ENCODE results near the gene PWWP2A.

Gene PWWP2A

GRCh38 chr5:160128632-160129031, 9.4 kb upstream of the PWWP2A start:
- DNase-seq = no peak
- no peak overlapping the region for H3K4me2 ChIP-seq (ENCODE audit: low read depth, low read length)
- no peak overlapping the region for H2AFZ ChIP-seq (ENCODE audit: low read length)
- H3K79me2 ChIP-seq (ENCODE audit: low read length) = no peaks in the 10 kb centered on the region
- H3K9me2 ChIP-seq (replicated peaks; ENCODE audit: insufficient read depth, low read length) = no peaks in the 10 kb centered on the region
- H4K20me1 ChIP-seq (ENCODE audit: insufficient read depth, low read length) = no peaks in the 10 kb centered on the region
- no peak overlapping the region for H3K4me3 ChIP-seq (ENCODE audit: low read length)
- no peaks in the 10 kb centered on the region for H3F3A ChIP-seq (ENCODE audit: insufficient read depth, low read length)
- H3K27me3 ChIP-seq (replicated peaks; ENCODE audit: insufficient read depth, low read length) = no peaks in the 10 kb centered on the region
- H3K4me1 ChIP-seq (ENCODE audit: low read length) = no peaks in the 10 kb centered on the region
- H3K9me3 ChIP-seq (replicated peaks; ENCODE audit: insufficient read depth, low read length) = no peaks in the 10 kb centered on the region
- no peak overlapping the region for H3K27ac ChIP-seq (ENCODE audit: low read length)
- H3K9ac ChIP-seq (ENCODE audit: low read length) = no peak overlapping the region
- no peaks in the 10 kb centered on the region for H3K36me3 ChIP-seq (replicated peaks; ENCODE audit: insufficient read depth, low read length)
- TF ChIP-seq EZH2phosphoT487 (IDR thresholded peaks at IDR 0.05; ENCODE audit: low read length) = no peak

GRCh38 chr5:160119905-160120266, 636 bp upstream of the PWWP2A start:
- H3K36me3 ChIP-seq (replicated peaks; ENCODE audit: insufficient read depth, low read length) = no peaks in the 10 kb centered on the region; the same call in 1 of the 2 replicates
- H3K9me2 ChIP-seq (replicated peaks; ENCODE audit: insufficient read depth, low read length) = no peaks in the 10 kb centered on the region
- peak overlapping the region; percentile 56 for H3K4me3 ChIP-seq (ENCODE audit: low read length)
- H3K9ac ChIP-seq (ENCODE audit: low read length) = no peak overlapping the region
- no peaks in the 10 kb centered on the region for H3F3A ChIP-seq (ENCODE audit: insufficient read depth, low read length)
- H3K79me2 ChIP-seq (ENCODE audit: low read length) = peaks cover 33% of the 10 kb centered on the region
- H3K9me3 ChIP-seq (replicated peaks; ENCODE audit: insufficient read depth, low read length) = no peaks in the 10 kb centered on the region
- no peak for TF ChIP-seq EZH2 (optimal IDR thresholded peaks at IDR 0.05; ENCODE audit: low read depth, low read length)
- TF ChIP-seq EZH2phosphoT487 (IDR thresholded peaks at IDR 0.05; ENCODE audit: low read length) = no peak
- TF ChIP-seq CTCF (IDR thresholded peaks at IDR 0.05; ENCODE audit: low read length) = no peak
- H3K4me1 ChIP-seq (ENCODE audit: low read length) = peaks cover 10% of the 10 kb centered on the region; the same call in 1 of the 2 replicates
- H3K27ac ChIP-seq (ENCODE audit: low read length) = no peak overlapping the region
- DNase-seq = no peak
- H4K20me1 ChIP-seq (ENCODE audit: insufficient read depth, low read length) = no peaks in the 10 kb centered on the region
- no peaks in the 10 kb centered on the region for H3K27me3 ChIP-seq (replicated peaks; ENCODE audit: insufficient read depth, low read length)
- peak overlapping the region; percentile 69 for H3K4me2 ChIP-seq (ENCODE audit: low read depth, low read length)
- peak overlapping the region; percentile 60 for H2AFZ ChIP-seq (ENCODE audit: low read length)

GRCh38 chr5:160118349-160119141, 705 bp downstream of the PWWP2A start:
- TF ChIP-seq EZH2 (optimal IDR thresholded peaks at IDR 0.05; ENCODE audit: low read depth, low read length) = no peak
- TF ChIP-seq EZH2phosphoT487 (IDR thresholded peaks at IDR 0.05; ENCODE audit: low read length) = no peak
- no peak for TF ChIP-seq CTCF (IDR thresholded peaks at IDR 0.05; ENCODE audit: low read length)
- peak; percentile 46 for DNase-seq
- H2AFZ ChIP-seq (ENCODE audit: low read length) = peak overlapping the region; percentile 84
- no peaks in the 10 kb centered on the region for H3K9me2 ChIP-seq (replicated peaks; ENCODE audit: insufficient read depth, low read length)
- peak overlapping the region; percentile 87 for H3K27ac ChIP-seq (ENCODE audit: low read length)
- no peaks in the 10 kb centered on the region for H3F3A ChIP-seq (ENCODE audit: insufficient read depth, low read length)
- H3K27me3 ChIP-seq (replicated peaks; ENCODE audit: insufficient read depth, low read length) = no peaks in the 10 kb centered on the region
- peak overlapping the region; percentile 60 for H3K4me2 ChIP-seq (ENCODE audit: low read depth, low read length)
- no peaks in the 10 kb centered on the region for H3K9me3 ChIP-seq (replicated peaks; ENCODE audit: insufficient read depth, low read length)
- peak overlapping the region; percentile 91 for H3K4me3 ChIP-seq (ENCODE audit: low read length)
- H3K9ac ChIP-seq (ENCODE audit: low read length) = peak overlapping the region; percentile 94
- H3K4me1 ChIP-seq (ENCODE audit: low read length) = peaks cover 10% of the 10 kb centered on the region; the same call in 1 of the 2 replicates
- H4K20me1 ChIP-seq (ENCODE audit: insufficient read depth, low read length) = no peaks in the 10 kb centered on the region
- peaks cover 39% of the 10 kb centered on the region for H3K79me2 ChIP-seq (ENCODE audit: low read length)
- no peaks in the 10 kb centered on the region; the same call in 1 of the 2 replicates for H3K36me3 ChIP-seq (replicated peaks; ENCODE audit: insufficient read depth, low read length)

GRCh38 chr5:160116991-160117390, 2.3 kb downstream of the PWWP2A start:
- H4K20me1 ChIP-seq (ENCODE audit: insufficient read depth, low read length) = no peaks in the 10 kb centered on the region
- no peak overlapping the region for H3K27ac ChIP-seq (ENCODE audit: low read length)
- H3K9ac ChIP-seq (ENCODE audit: low read length) = no peak overlapping the region
- H3K9me2 ChIP-seq (replicated peaks; ENCODE audit: insufficient read depth, low read length) = no peaks in the 10 kb centered on the region
- H2AFZ ChIP-seq (ENCODE audit: low read length) = no peak overlapping the region
- no peak overlapping the region for H3K4me2 ChIP-seq (ENCODE audit: low read depth, low read length)
- no peaks in the 10 kb centered on the region for H3K27me3 ChIP-seq (replicated peaks; ENCODE audit: insufficient read depth, low read length)
- H3F3A ChIP-seq (ENCODE audit: insufficient read depth, low read length) = no peaks in the 10 kb centered on the region
- TF ChIP-seq EZH2phosphoT487 (IDR thresholded peaks at IDR 0.05; ENCODE audit: low read length) (no peak), CTCF (IDR thresholded peaks at IDR 0.05; ENCODE audit: low read length) (no peak), EZH2 (optimal IDR thresholded peaks at IDR 0.05; ENCODE audit: low read depth, low read length) (no peak)
- H3K4me3 ChIP-seq (ENCODE audit: low read length) = no peak overlapping the region
- DNase-seq = no peak
- no peaks in the 10 kb centered on the region for H3K9me3 ChIP-seq (replicated peaks; ENCODE audit: insufficient read depth, low read length)
- H3K4me1 ChIP-seq (ENCODE audit: low read length) = peaks cover 10% of the 10 kb centered on the region; the same call in 1 of the 2 replicates
- H3K79me2 ChIP-seq (ENCODE audit: low read length) = peaks cover 51% of the 10 kb centered on the region
- peaks cover 10% of the 10 kb centered on the region; the same call in 1 of the 2 replicates for H3K36me3 ChIP-seq (replicated peaks; ENCODE audit: insufficient read depth, low read length)

Measured in MM.1S (cell line).